IgD-negative memory B cell (primary cell): Measurements from ENCODE around the gene RDH11. TPM values are rescaled to one million over a fixed set of nuclear protein-coding genes. Genes with fewer than 3 reads are reported as not detected.

ENCODE experiments used
- H3K27ac Mint-ChIP-seq, 3 donors: one replicate each; pipeline ENCODE4 v1.8.0; 2020 to 2022; ENCODE audit warnings: mild to moderate bottlenecking in 3 of 3, mixed read lengths in 3 of 3, moderate library complexity in 1 of 3
- H3K27me3 Mint-ChIP-seq: one replicate; pipeline ENCODE4 v1.8.0; 2021; ENCODE audit warnings: mixed read lengths
- H3K36me3 Mint-ChIP-seq: one replicate; pipeline ENCODE4 v1.8.0; 2020; ENCODE audit warnings: mild to moderate bottlenecking, mixed read lengths
- H3K4me1 Mint-ChIP-seq, 3 donors: one replicate each; pipeline ENCODE4 v1.8.0; 2020 to 2022; ENCODE audit warnings: mixed read lengths in 3 of 3, mild to moderate bottlenecking in 1 of 3
- H3K4me3 Mint-ChIP-seq, 4 donors: one replicate each; pipeline ENCODE4 v1.8.0; 2020 to 2022; ENCODE audit warnings: mild to moderate bottlenecking in 4 of 4, mixed read lengths in 4 of 4, moderate library complexity in 3 of 4
- H3K9me3 Mint-ChIP-seq, 3 donors: one replicate each; pipeline ENCODE4 v1.8.0; 2020 to 2021; ENCODE audit warnings: mixed read lengths in 3 of 3, mild to moderate bottlenecking in 1 of 3
- polyA plus RNA-seq: library from polyadenylated mRNA; unstranded; fragments of 300-500 nt; fragmentation: Illumina TruSeq; gene quantifications from one replicate; pipeline ENCODE4 v1.2.3, GENCODE V29; 2021

Gene RDH11
- polyA plus RNA-seq, 1 donor from 2014 or later: 58.5 TPM

- no peak overlapping the region for H3K27ac Mint-ChIP-seq
- H3K27me3 Mint-ChIP-seq: no peaks in the 10 kb centered on the region
- no peaks in the 10 kb centered on the region for H3K4me1 Mint-ChIP-seq
- no peak overlapping the region for H3K4me3 Mint-ChIP-seq
- H3K9me3 Mint-ChIP-seq: no peaks in the 10 kb centered on the region
- peaks cover 2% of the 10 kb centered on the region for H3K36me3 Mint-ChIP-seq
Observed at GRCh38 chr14:67645414-67645813, 50.1 kb downstream of the RDH11 start.

DNA sequence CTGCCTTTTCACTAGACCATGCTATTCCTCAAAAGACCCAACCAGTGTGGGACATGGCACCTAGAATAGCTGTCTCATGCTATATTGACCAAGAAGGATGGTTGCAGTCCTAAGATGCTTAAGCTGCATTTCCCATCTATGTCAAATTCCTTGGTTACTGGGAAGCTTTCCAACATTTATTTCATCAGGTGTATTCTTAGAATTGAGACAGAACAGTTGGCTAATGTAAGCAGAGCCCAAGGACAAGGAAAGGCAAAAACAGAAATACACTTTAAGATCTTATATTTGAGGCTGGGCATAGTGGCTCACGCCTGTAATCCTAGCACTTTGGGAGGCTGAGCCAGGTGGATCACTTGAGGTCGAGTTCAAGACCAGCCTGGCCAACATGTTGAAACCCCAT, 51.1 kb downstream of the RDH11 start:
- no peaks in the 10 kb centered on the region for H3K4me1 Mint-ChIP-seq
- no peaks in the 10 kb centered on the region for H3K9me3 Mint-ChIP-seq
- no peak overlapping the region for H3K27ac Mint-ChIP-seq
- peaks cover 2% of the 10 kb centered on the region for H3K36me3 Mint-ChIP-seq
- H3K4me3 Mint-ChIP-seq: no peak overlapping the region
- no peaks in the 10 kb centered on the region for H3K27me3 Mint-ChIP-seq

DNA sequence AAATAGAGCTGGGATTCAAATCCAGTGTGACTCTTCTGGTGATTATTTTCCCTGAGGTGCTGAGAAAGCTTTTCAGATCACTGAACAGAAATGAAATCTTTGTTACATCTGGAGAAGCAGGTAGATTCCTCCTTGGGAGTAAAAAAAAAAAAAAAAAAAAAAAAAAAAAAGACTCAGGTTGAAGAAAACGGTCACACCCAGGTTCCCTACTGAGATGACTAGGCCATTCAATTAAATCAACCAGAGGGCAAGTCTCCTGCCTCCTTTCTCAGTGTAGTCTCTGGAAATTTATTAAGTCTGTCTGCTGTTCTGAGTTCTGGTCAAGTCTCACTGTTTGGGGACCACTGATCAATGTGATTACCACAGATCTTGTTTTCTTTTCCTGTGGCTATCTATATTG, 51.9 kb downstream of the RDH11 start:
- H3K27me3 Mint-ChIP-seq: no peaks in the 10 kb centered on the region
- peaks cover 2% of the 10 kb centered on the region for H3K36me3 Mint-ChIP-seq
- H3K4me1 Mint-ChIP-seq: no peaks in the 10 kb centered on the region
- H3K4me3 Mint-ChIP-seq: no peak overlapping the region
- H3K27ac Mint-ChIP-seq: no peak overlapping the region
- H3K9me3 Mint-ChIP-seq: no peaks in the 10 kb centered on the region

- Mint-ChIP-seq H3K4me1 (no peaks in the 10 kb centered on the region), H3K4me3 (no peak overlapping the region), H3K36me3 (peaks cover 3% of the 10 kb centered on the region), H3K27ac (no peak overlapping the region), H3K27me3 (no peaks in the 10 kb centered on the region), H3K9me3 (no peaks in the 10 kb centered on the region)
Observed at GRCh38 chr14:67641902-67642749, 53.4 kb downstream of the RDH11 start.

DNA sequence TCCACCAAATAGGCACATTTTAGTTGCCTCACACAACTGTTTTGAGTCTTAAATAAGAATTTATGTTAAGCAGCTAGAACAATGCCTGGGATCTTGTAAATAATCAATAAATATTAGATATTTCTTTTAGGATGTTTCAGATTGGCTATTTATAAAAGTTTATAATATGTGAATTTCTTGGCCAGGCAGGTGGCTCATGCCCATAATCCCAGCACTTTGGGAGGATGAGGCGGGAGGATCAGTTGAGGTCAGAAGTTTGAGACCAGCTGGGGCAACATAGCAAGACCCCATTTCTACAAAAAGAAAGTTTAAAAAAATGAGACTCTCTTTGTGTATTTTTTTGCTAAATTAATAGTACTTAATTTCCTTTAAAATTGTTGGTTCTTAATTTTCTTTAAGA, 54.1 kb downstream of the RDH11 start:
- Mint-ChIP-seq H3K27me3 (no peaks in the 10 kb centered on the region), H3K4me1 (no peaks in the 10 kb centered on the region), H3K27ac (no peak overlapping the region), H3K4me3 (no peak overlapping the region), H3K36me3 (peaks cover 3% of the 10 kb centered on the region), H3K9me3 (no peaks in the 10 kb centered on the region)

DNA sequence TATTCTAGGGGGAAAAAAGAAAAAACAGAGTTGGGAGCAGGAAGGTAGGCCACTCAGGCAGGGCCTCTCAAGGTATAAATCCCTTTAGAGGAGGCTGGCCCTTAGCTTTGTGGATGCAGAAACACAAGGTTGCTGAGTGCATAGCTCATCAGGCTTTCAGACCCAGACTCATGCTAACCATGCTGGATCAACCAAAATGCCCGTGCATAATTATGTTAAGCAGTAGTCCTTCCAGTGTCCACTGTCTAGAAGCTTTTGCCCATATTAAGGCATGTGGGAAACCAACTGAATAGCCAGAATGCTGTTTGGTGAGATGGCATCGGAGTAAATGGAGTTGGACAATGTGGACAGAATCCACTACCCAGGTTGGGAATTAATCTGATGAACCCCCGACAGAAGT, 56.9 kb downstream of the RDH11 start:
- Mint-ChIP-seq H3K27ac (no peak overlapping the region), H3K9me3 (no peaks in the 10 kb centered on the region), H3K36me3 (peaks cover 3% of the 10 kb centered on the region), H3K27me3 (no peaks in the 10 kb centered on the region), H3K4me3 (no peak overlapping the region), H3K4me1 (no peaks in the 10 kb centered on the region)

DNA sequence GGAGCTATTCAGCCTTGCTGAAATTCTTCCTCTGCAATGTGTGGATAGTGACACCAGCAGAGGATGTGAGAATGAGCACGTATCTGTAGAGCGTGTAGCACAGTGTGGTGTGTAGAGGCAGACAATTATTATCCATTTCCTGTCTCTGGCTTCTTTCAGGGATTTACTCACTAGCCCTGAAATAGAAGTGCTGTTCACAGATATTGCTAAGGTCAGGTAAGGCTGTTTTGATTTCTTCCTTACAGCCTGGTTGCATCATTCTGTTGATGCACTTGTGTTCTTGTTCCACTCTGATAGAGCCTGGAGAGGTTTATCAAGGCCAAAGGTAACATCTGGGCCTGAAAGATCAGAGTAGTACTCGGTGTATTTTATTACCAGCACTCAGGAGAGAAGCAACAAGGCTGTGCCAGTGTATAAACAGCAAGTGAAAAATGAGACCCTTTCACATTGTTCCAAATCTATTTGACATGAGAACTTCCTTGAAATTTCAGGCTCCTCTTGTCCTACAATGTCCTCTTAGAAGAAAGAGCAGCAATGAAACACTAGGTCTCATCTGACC, 59.1 kb downstream of the RDH11 start:
- no peak overlapping the region for H3K4me3 Mint-ChIP-seq
- no peaks in the 10 kb centered on the region for H3K4me1 Mint-ChIP-seq
- peaks cover 5% of the 10 kb centered on the region for H3K36me3 Mint-ChIP-seq
- H3K9me3 Mint-ChIP-seq: no peaks in the 10 kb centered on the region
- no peaks in the 10 kb centered on the region for H3K27me3 Mint-ChIP-seq
- no peak overlapping the region for H3K27ac Mint-ChIP-seq

DNA sequence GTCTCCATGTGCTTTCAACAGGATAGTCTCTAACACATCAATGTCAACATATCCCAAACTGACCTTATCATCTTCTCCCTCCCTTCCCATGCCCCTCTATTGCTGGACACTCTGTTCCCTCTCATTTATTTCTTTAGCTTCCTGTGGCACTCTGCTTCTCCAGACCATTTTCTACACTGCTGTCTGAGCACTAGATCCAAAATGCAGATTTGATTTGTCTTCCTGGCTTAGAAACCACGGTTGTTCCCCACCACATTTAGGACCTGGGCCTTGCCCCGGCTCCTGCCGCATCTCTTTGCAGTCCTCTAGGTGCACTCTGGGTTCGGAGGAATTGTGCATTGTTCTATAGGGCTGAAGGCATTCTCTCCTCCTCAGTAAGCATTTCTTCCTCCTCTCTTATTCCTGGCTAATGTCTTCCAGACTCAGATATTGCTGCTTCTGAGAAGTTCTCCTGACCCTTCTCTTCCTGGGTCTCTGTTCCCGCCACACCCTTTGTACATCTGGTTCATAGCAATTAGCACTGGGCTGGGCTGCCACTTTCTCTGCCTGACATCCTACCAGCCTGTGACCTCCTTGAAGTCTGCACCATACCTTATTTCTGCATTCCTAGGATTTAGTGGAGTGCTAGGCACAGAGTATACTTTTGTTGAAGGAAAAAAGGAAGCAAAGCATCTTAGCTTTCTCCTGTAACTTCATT, 62.0 kb downstream of the RDH11 start:
- no peaks in the 10 kb centered on the region for H3K4me1 Mint-ChIP-seq
- H3K36me3 Mint-ChIP-seq: peaks cover 5% of the 10 kb centered on the region
- H3K4me3 Mint-ChIP-seq: no peak overlapping the region
- H3K27ac Mint-ChIP-seq: peak overlapping the region in 1 of 3 donors; percentile 77
- H3K27me3 Mint-ChIP-seq: no peaks in the 10 kb centered on the region
- no peaks in the 10 kb centered on the region for H3K9me3 Mint-ChIP-seq

DNA sequence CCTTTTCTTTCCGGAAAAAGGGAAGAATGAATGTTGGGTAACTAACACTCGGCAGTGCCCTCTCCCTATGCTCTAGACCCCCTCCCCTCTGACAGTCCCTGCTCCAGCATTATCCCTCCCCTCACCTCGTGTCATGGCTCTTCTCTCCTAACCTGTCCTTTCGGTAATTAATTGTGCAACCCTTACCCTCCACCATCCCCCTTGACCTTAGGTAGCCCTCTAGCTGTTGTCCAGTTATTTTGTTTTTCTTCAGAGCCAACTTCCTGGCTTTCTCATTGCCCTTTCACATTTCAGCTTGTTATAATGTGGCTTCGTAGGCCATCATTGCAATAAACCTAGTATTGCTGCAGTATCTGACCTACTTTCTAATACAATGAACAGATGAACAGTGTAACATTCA, 64.6 kb downstream of the RDH11 start:
- H3K9me3 Mint-ChIP-seq: no peaks in the 10 kb centered on the region
- no peak overlapping the region for H3K4me3 Mint-ChIP-seq
- peaks cover 2% of the 10 kb centered on the region for H3K36me3 Mint-ChIP-seq
- H3K4me1 Mint-ChIP-seq: no peaks in the 10 kb centered on the region
- H3K27me3 Mint-ChIP-seq: no peaks in the 10 kb centered on the region
- no peak overlapping the region for H3K27ac Mint-ChIP-seq

GRCh38 chr14:67630186-67630585, 65.4 kb downstream of the RDH11 start:
- Mint-ChIP-seq H3K27ac (no peak overlapping the region), H3K4me3 (no peak overlapping the region), H3K9me3 (no peaks in the 10 kb centered on the region), H3K4me1 (no peaks in the 10 kb centered on the region), H3K27me3 (no peaks in the 10 kb centered on the region), H3K36me3 (peaks cover 2% of the 10 kb centered on the region)

DNA sequence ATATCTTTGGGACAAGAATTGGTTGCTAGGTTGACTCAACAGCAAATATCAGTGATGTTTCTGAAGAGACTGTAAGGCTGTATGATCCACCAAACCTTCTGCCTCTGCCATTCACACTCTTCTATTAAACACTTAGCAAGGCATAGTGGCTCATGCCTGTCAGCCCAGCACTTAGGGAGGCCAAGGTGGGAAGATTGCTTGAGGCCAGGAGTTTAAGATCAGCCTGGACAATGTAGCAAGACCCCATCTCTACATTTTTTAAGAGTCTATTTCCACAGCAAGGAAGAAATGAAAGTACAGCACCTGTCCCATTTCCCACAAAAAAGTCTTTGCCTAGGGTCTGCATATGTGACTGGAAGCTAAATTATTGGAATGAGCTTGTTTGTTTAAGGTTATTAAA, 68.0 kb downstream of the RDH11 start:
- Mint-ChIP-seq H3K4me1 (no peaks in the 10 kb centered on the region), H3K36me3 (peaks cover 2% of the 10 kb centered on the region), H3K9me3 (no peaks in the 10 kb centered on the region), H3K27me3 (no peaks in the 10 kb centered on the region), H3K4me3 (no peak overlapping the region), H3K27ac (no peak overlapping the region)

Other genes starting within 250 kb of the RDH11 start
- 7.0 TPM for gene TMEM229B, start 207.0 kb downstream of the RDH11 start, polyA plus RNA-seq
- gene PLEKHH1, start 162.5 kb downstream of the RDH11 start, polyA plus RNA-seq: not detected
- gene PIGH, start 95.5 kb downstream of the RDH11 start, polyA plus RNA-seq: 46.6 TPM
- 1.8 TPM for gene ARG2, start 75.8 kb downstream of the RDH11 start, polyA plus RNA-seq
- 84.8 TPM for gene VTI1B, start 21.1 kb downstream of the RDH11 start, polyA plus RNA-seq
- gene RDH12, start 6.1 kb upstream of the RDH11 start, polyA plus RNA-seq: 0.11 TPM
- 3.7 TPM for gene ZFYVE26, start 120.8 kb upstream of the RDH11 start, polyA plus RNA-seq
- gene RAD51B, start 124.0 kb upstream of the RDH11 start, polyA plus RNA-seq: 24.9 TPM